Lung microvascular endothelial cell (primary cell): ENCODE results near the gene MYLK. TPM values are rescaled to one million over a fixed set of nuclear protein-coding genes. Genes with fewer than 3 reads are reported as not detected.

Experiments
- DNase-seq, 2 donors: peaks; one replicate each; pipeline versions ENCODE4 v3.0.0 to v3.0.0-alpha.2; 2010; ENCODE audit warnings: low read depth in 2 of 2
- total RNA-seq: library from RNA; depleted of rRNA; stranded (reverse); fragments of >200 nt; gene quantifications from 2 replicates; pipeline ENCODE4 v1.2.1, GENCODE V29; 2014

MYLK gene
- total RNA-seq, 1 donor from 2014 or later = 2.8 TPM

- DNase-seq = no peak
Observed at GRCh38 chr3:123651449-123652341, 232.4 kb downstream of the MYLK start.

- DNase-seq = no peak
Observed at GRCh38 chr3:123650101-123650500, 234.0 kb downstream of the MYLK start.

DNA sequence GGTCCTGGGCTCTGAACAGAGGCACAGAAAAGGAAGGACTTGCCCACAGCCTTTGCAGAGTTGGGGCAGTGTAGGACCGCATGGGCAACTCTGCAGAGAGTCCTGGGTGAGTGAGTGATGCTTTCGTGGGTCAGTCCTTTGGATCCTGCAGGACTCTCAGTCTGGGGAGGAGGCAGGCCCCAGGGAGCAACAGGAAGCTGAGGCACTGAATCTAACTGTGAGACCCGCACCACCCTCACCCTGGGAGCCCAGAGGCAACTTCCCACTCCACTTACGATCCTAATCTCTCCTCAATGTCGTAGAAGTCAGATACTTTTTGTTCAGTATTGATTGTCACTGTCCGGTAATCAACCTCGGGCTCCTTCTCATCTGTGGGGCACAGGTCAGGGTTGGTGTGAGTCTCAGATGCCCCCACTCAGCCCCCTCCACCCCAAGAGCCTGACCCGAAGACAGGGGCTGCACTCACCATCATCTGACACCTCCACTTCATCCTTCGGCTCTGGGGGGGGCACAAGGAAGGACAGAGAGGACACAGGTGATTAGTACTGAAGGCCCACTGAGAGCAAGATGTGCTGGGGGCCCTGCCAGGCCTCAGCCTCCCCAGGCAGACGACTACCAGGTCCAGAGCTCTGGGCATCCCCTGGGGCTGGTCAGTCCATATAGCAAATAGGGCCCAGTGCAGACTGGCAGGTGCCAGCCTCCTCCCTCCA, 235.3 kb downstream of the MYLK start:
- DNase-seq = no peak

DNA sequence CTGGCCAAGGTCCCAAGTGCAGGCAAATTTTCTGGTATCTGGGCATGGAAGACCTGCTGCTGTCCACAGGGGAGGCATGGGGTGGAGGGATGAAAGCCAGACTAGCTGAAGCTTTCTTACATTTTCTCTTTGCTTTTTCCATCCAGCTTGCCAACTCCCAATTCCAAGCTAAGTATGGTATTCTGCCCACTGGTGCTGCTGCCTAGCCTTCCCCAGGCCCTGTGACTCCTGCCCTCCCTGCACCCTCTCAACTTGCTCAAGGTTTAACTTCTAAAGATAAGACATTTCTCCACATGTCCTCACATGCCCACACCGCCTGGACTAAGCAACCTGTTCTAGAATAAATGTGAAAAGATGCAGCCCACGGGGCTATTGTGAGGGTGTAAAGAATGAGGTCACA, 239.8 kb downstream of the MYLK start:
- DNase-seq = no peak

DNA sequence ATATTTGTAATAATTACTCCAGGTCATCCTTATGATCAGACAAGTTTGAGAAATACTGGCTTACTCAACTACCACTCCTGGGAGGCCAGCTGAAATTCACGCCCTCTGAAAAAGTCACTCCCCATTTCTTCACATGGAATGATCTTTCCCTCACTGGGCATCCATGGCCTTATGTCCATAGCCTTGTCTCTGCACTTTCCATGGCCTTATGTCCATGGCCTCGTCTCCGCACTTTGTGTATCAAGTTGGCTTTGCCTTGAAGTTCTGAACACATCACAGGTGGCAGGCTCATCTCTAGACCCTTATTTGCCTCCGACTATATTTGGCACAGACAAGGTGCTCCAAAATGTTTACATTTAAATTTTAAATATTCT, 241.2 kb downstream of the MYLK start:
- no peak for DNase-seq

- peak; percentile 90 to 93 for DNase-seq
Observed at GRCh38 chr3:123642182-123642956, 241.8 kb downstream of the MYLK start.

DNA sequence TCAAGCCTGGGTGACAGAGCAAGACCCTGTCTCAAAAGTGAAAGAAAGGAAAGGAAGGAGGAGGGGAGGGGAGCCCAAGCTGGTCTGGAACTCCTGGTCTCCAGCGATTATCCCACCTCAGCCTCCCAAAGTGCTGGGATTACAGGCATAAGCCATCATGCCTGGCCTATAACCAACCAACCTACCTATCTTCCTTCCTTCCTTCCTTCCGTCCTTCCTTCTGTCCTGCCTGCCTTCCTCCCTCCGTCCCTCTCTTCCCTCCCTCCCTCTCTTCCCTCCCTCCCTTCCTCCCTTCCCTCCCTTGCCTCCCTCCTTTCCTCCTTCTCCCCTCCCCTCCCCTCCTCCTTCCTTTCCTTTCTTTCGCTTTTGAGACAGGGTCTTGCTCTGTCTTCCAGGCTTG, 242.6 kb downstream of the MYLK start:
- DNase-seq = no peak

DNA sequence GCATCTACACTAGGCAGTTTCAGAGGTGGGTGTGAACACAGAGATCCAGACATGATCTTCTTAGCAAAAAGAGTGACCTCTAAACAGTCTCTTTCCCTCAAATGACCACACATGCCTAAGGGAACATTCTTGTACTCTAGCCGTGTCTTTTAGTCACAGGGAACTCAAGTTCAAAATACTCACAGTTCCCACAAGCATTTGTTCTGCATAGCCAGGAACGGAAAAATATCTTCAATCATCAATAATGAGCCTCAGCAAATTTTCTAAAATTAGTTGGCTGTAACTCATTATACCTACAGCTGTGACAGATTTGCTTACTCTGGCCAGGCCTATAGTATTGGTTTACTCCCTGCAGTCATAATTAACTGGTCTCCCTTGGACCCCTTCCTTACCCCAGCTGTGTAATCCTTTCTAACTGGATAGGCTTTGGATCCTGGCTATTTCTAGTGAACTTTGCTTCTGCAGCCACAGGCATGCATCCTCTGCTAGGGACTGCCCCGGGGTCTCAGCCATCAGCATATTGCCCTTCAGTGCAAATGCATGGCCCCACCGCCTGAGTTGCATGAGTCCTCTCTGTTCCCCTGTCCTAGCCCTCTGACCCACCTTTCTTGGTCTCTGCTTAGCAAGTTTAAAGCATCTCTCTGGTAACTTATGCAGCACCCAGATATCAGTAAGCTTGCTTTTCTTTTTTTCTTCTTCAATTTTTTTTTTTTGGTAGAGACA, 243.2 kb downstream of the MYLK start:
- DNase-seq = no peak

GRCh38 chr3:123640311-123640710, 243.8 kb downstream of the MYLK start:
- no peak for DNase-seq

DNA sequence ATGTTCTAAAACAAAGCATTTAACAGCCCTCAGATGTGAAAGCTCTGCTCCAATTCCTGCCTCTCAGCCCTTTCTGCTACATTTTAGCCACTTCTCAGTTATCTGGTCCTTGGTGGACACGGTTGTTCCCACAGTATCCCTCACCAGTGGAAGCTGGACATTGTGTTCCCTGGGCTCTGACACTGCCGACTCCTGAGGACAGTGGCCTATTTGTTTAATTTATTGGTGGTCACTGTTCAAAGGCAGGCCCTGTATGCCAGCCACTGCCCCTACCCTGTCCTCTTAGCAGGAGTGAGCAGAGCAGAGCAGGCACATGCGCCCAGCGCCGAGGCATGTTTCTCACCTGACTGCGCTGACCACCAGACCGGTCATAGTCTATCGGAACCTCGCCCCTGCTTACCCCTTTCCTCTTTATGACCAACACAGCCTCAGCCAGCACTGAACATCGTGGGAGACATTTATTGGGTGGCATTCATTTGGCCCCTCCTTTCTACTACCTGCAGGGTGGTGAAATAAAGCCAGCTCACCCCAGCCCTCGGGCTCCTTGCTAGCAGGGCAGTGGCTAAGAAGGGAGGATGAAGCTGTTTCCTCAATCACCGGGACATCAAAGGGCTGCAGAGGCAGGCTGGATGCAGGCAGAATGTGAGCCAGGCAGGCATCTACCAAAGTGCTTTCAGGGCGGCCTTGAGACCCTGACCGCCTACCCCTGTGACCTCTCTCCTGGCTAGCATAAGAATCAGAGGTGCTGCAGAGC, 245.0 kb downstream of the MYLK start:
- DNase-seq = no peak

- no peak for DNase-seq
Observed at GRCh38 chr3:123637841-123638240, 246.3 kb downstream of the MYLK start.

DNA sequence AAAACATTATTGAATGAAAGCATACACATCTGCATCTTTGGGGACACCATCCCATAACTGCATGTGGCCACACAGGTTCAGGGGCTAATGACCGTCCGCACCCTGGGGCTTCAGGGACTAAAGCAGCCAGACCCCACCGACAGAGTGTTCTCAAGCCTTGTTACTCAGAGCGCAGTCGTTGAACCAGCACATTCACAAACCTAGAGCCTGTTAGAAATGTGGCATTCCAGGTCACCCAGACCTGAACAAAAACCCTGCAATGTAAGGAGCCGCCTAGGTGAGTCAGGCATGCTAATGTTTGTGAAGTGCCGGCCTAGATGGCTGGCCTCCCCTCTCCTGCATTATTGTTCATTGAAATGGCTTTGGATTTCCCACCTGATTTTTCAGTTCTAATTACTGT, 247.0 kb downstream of the MYLK start:
- no peak for DNase-seq

DNA sequence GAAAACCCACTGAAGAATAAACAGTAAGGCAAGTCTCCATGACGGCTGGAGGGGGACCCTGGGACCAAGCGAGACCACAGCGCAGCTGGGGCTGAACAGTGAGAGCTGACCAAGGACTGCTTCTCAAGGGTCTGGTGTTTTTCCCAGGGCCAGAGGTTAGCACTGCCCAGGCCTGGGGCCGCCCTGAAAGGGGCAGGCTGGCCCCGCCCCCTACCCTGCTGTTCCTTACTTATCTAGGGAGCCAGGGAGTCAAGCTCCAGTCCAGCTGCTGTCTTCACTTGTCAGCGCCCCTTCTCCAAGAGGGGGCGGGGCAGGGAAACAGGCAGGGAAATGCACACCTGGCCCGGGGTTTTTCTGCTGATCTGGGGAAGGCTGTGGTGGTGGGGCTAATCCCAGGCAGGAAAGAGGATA, 247.7 kb downstream of the MYLK start:
- no peak for DNase-seq

GRCh38 chr3:123635717-123636116, 248.4 kb downstream of the MYLK start:
- no peak for DNase-seq

- no peak for DNase-seq
Observed at GRCh38 chr3:123635217-123635616, 248.9 kb downstream of the MYLK start.

DNA sequence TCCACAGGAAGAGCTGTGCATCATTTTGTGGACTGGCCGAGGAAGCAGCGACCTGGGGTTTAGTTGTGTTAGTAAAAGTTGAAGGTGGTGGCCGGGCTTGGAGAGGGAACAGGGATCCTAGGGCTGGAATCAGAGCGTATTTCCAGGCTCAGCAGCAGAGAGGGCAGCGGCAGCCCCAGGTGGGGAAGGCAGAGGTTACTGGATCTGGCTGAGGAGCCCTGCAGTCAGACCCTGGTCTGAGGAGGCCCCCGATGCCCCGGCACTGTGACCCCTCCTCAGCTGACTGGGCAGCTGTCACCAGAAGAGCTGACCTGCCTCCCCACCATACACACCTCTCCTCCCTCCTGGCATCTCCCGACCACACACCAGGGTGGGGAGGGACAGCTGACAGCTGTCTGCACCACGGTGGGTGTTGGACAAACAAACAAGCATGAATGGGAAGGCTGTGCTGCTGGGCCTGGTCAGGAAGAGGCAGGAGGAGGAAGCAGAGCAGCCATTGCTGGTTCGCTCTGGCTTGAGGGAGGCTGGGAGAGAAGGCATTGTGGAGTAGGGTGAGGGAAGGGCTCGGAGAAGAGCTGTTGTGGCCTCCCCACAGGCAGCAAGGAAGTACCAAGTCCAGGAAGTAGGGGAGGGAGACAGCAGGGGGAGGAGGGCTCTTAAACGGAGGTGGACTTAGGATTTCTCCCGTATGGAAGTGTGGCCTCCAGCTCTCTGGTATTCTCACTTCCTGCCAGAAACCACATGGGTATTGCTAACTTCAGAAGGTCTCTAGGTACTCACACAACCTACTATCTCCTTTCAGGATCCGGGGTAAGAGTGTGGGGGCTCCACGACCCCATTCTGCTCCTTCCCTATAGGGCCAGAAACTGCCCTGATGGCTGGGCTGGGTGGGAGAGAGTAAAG, 249.7 kb downstream of the MYLK start:
- no peak for DNase-seq

- no peak for DNase-seq
Observed at GRCh38 chr3:123633530-123633929, 250.6 kb downstream of the MYLK start.

- peak in 1 of 2 donors; percentile 69 for DNase-seq
Observed at GRCh38 chr3:123632161-123632655, 251.9 kb downstream of the MYLK start.

DNA sequence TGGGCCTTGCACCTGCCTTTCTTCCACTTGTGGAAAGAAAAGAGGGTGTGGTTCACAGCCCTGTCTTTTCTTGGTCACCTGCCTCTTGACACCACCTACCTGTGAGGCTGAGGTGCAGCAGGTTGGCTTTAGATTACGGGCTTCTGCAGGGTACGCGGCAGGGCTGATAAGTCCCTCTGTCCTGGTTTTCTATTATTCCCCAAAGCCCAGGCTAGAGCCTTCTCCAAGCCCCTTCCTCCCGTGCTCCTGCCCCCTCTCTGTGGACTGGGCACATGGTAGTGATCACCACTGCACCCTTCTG, 254.4 kb downstream of the MYLK start:
- DNase-seq = no peak
